ENCODE results near the gene SGMS1. TPM values are rescaled to one million over a fixed set of nuclear protein-coding genes. Genes with fewer than 3 reads are reported as not detected.

SGMS1 gene
- total and polyA plus RNA-seq, 3 donors from 2014 or later: 30.6 to 90.9 (median 63.2) TPM

DNA sequence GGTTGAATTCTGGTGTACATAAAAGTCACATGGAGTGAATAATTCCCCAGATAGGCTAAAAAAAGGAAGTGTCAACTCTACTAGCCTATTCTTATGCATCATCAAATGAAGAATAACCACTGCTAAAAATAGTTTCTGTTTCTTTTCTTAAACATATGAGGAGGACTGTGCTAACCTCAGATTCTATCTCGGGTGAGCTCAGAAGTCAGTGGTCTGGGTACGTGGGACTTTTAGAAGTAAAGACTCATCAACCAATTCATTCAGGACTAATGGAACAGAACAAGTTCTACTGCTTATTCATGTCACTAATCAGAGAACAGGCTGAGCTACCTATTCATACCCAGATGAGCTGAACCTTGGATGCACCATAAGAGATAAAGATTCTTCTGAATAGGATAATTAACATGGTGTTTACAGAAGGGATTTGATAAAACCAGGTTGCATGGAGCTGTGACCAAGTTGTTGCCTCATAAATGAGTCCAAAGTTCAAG, 362.9 kb downstream of the SGMS1 start:
- no peak overlapping the region for H3K4me3 ChIP-seq
- H3K27me3 ChIP-seq: no peaks in the 10 kb centered on the region
- DNase-seq: no peak
- TF ChIP-seq CTCF (IDR thresholded peaks at IDR 0.05) (no peak), POLR2A (IDR thresholded peaks at IDR 0.05) (no peak)
- H3K4me1 ChIP-seq: no peaks in the 10 kb centered on the region
- no peaks in the 10 kb centered on the region for H3K36me3 ChIP-seq (ENCODE audit: low read depth, missing control alignments)
- H3K9me3 ChIP-seq: no peaks in the 10 kb centered on the region
- intact Hi-C loops (cut with DNase I; ENCODE audit: low total_unique reads): no loop called here
- 69 to 72% methylated on average over 2 of the region's 2 CpGs for WGBS, 2 donors
- H3K27ac ChIP-seq: no peak overlapping the region

Small RNAs within 50 kb of the gene (small RNA-seq; reads per million reads assigned to genes)
- gene RNU7-107P: 0 reads per million in 2 donors

Other genes with a start within 250 kb of the SGMS1 start
- gene ASAH2B, start 116.0 kb upstream of the SGMS1 start, total RNA-seq: 1 to 10 TPM; 6.6 to 10.0 TPM
- gene ASAH2B, start 116.0 kb upstream of the SGMS1 start, polyA plus RNA-seq (ENCODE audit: insufficient read depth, low read depth, low replicate concordance): 4.1 TPM

Measured in testis (tissue), 3 donors.